HG03064 (cell line): ENCODE measurements around the gene PC.

ENCODE experiments used
- ATAC-seq: cut with Tn5 transposase; IDR thresholded peaks from one replicate; pipeline ENCODE4 v1.9.1; 2021; ENCODE audit warnings: low read depth; ENCODE audit not compliant: unreplicated experiment

PC gene

DNA sequence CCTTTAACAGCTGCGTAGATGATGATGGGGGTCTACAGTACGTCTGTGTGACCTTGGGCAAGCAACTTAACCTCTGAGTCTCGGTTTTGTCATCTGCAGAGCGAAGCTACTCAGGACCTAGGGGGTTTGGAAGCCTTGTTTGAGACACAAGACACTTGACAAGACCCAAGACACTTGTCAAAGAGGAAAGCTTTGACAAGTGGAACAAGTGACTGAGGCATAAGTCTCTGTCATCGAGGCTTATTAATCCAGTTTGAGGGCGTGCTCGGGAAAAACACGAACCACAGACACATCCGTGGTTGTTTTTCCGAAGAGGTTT is 732 bp upstream of the PC start:
- no peak for ATAC-seq

DNA sequence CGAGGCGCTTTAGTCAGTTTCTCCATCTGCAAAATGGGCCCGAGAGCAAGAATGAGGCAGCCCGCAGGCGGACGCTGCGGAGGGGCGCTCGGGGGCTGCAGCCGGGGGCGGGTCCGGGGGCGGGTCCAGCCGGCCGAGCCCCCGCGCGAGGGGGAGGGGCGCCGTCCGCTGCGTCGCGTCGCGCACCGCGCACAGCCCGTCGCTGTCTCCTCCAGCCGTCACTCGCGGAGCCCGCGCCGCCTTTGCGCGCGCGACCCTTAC is 282 bp downstream of the PC start:
- peak; percentile 32 for ATAC-seq

DNA sequence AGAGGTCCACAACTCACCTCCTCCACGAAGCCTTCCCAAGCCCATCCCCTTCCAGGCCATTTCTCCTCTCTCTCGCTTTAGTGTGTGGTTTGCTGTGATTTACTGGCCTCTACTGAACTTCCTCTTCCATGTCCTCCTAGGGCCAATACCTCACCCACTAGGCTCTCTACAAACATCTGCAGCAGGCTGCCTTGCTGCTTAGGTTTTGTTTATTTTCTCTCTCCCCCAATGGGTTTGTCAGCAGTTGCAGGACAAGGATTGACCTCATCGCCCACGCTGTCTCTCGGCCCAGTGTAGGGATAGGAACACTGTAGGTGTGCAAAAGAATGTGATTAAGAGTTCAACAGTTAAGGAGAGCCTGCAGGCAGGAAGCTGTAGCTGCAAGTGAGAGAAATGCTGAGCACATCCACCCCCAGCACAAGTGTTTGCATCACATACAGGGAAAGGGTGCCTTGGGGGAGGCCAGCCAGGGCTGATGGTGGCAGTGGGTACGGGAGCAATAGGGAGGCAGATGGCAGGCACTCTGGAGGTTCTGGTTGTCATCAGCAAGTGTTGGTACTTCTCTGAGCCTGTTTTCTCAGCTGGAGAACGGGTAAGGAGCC is 1.4 kb downstream of the PC start:
- no peak for ATAC-seq

DNA sequence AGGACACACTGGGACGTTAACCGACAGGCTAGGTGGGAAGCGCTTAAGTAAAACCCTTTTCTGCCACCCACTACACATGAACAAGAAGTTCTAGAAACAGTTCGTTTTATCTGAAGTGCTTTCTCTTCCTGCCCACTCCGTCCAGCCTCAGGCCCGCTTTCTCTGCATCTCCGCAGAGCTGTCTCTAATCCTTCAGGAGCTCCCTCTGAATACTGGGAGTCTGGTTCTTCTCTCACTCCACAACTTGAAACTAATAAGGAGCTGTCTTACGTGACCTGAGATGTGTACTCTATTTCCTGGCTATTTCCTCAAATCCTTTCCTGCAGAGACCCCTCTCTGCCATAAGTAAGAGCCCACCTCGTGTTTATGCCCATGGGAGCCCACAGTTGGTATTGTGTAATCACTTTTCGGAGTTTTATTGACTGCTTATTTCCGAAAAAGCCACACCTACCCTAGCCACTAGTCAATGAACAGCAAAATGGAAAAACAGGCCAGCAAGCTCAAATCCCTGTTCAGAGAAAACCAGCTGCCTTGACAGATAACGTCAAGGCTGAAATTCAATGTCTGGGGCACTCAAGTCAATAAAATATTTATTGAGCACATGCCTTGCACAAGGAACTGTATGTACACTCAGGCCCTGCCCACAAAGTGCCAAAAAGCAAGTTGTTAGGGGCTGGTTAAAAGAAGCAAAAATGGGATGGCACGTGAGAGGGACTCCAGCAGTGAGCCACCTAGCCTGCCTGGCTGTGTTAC is 4.9 kb downstream of the PC start:
- ATAC-seq = no peak

DNA sequence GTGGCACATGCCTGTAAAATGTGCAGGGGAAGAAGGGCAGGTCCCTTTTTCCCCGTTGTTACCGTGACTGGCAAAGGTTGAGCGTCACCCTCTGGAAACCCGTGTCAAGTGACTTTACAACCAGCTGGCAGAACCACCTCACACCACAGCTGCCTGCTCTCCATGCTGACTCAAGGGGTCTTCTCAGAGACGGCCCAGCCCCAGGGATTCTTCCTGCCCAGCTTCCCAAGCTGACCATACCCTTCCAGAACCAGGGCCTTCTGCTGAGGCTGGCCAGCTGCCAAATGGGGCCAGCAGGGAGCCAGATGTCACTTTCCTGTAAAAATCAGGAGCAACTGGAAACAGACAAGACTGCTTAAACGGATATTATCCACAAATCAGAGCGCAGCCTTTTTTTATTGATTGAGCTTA is 6.3 kb downstream of the PC start:
- ATAC-seq = no peak

GRCh38 chr11:66951135-66951534 is 7.0 kb downstream of the PC start:
- ATAC-seq = no peak

DNA sequence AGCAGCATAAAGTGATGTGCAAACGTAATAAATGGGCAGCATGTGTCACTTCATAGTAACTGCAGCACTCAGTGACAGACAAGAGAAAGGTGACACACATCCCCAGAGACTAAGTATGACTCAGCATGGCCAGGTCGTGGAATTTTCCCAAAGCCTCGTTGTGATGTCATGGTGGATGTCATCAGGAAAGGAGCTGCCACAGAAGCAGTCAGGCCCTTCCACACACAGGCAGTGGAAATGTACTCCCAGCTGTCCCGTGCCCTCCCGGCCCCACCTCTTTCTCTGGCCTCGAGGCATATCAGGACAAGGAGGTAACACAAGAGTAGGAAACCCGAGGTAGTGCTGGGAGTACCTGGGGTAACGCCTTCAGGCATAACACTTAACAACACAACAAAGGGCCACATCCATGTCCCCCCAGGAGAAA is 8.1 kb downstream of the PC start:
- ATAC-seq = no peak

DNA sequence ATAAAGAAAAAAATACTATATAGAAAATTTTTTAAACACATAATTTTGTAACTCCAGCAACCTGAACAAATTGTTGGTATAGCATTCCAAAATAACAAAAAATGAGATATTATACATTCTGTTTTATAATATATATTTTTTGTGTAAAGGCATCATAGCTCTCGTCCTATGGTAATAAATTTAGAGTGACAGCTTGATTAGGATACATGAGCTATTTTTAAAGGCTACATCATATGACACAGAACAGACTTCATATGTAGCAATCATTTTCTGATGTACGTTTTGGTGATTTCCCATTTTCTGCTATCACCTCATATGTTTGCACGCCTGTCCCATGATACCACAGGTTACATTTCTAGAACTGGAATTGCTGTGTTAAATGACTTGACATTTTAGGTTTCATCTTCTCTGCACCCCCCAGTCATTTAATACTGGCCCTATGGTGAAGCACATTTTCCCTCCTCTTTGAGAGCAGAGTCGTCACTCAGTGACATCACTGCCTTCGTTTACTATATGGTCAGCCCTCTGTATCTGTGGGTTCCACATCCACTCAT is 19.5 kb downstream of the PC start:
- ATAC-seq = no peak

DNA sequence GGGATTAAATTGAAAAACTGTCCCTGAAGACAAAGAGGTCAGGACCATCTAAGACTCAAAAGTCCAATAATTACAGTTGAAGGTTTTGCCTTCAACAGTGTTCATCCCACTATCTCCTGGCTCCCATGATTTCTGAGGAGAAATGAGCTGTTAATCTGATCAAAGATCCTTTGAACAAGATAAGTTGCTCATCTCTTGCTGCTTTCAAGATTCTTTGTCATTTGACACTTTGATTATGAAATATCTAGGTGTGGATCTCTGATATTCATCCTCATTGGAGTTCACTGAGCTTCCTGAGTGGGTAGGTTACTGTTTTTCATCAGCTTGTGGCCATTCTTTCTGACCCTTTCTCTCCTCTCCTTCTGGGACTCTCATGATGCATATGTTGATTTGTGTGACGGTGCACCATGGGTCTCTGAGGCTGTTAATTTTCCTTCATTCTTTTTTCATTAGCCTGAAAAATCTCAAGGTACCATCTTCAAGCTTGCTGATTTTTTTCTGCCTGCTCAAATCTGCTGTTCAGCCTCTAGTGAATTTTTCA is 20.9 kb downstream of the PC start:
- ATAC-seq = no peak

- no peak for ATAC-seq
Measured at GRCh38 chr11:66936311-66936711, 21.9 kb downstream of the PC start.

DNA sequence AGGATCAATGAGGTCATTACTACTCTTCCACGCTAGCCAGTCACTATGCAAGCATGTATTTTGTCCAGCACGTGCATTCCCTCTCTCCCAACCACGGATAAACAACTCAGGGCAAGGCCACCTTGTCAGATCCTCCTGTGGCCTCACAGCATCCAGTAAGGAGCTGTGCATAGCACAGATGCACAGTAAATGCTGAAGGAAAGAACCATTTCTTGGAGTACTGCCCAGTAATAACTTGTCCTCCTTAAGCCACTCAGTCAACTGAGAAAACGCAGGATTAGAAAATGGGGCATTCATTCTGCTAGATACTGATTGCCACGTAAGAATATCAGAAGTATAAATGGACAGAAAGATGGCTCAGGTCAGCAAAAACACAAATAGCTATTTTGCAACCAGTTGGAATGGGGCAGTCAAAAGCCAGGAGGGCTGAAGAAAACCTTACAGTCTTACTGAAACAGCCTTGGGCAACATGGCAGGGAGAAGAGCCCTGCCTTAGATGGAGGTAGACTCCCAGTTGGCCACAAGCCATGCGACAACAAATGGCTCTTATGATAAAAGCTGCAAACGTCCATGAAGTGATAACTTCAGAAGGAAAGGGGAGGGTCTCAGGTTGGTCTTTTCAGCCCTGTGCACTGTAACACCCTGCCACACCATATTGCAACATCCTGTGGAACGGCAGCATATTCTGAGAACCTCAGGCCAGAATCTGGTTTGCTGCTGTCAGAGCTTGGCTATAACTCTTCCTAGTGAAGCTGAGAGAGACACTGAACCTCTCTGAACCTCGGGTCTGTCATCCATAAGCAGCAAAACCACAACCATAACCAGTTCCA is 23.0 kb downstream of the PC start:
- ATAC-seq = no peak

- ATAC-seq = no peak
Measured at GRCh38 chr11:66933531-66933930, 24.7 kb downstream of the PC start.

DNA sequence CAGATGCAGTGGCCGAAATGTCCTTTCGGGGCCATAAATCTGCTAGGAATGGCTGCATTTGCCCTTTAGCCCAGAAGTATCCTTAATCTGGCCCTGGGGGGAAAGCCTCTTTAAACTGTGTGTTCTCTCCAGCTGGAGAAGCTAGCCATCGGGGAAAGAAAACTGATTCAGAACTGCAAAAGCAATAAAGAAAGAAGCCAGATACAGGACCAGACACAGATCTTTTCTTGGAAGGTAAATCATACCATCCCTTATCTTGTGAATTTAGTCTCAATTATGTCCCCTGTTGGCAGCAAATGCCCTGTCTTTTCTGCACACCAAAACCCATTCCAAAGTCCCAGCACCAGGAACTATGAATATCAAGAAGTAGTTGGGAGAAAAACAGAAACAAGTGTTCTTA is 25.6 kb downstream of the PC start:
- no peak for ATAC-seq

DNA sequence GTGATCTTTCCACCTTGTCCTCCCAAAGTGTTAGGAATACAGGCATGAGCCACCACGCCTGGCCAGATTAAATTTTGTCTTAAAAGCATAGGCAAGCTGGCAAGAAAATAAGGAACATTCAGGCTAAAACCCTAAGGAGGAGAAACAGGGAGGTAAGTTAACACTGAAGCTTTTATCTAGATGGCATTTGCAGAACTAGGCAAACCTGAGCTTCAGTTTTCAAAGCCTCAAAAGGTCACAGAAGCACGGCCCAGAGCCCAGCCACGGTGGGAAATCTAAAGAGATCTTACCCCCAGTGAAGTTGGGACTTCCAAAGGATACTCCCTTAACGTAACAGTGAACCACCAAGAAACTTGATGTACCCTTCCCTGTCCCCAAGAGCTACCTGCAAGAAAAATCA is 28.4 kb downstream of the PC start:
- no peak for ATAC-seq

- ATAC-seq = no peak
Measured at GRCh38 chr11:66924272-66924671, 33.9 kb downstream of the PC start.

DNA sequence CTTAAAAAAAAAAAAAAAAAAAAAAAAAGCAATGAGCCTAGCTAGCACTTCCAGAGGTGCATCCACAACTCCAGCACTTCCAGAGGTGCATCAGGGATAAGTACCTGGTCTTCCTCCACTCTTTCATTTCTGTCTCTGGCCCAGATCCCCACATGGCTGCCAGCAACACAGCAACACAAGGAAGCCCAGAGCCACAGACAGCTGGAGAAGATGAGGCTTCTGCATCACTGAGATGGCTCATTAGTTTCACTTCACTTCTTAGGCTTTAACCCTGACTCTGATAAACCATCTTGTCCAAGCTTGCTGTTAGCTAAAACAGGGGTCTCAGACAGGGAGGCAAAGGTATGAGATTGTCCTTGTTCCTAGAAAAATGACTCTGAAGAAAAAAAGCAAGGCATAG is 35.6 kb downstream of the PC start:
- ATAC-seq = no peak

DNA sequence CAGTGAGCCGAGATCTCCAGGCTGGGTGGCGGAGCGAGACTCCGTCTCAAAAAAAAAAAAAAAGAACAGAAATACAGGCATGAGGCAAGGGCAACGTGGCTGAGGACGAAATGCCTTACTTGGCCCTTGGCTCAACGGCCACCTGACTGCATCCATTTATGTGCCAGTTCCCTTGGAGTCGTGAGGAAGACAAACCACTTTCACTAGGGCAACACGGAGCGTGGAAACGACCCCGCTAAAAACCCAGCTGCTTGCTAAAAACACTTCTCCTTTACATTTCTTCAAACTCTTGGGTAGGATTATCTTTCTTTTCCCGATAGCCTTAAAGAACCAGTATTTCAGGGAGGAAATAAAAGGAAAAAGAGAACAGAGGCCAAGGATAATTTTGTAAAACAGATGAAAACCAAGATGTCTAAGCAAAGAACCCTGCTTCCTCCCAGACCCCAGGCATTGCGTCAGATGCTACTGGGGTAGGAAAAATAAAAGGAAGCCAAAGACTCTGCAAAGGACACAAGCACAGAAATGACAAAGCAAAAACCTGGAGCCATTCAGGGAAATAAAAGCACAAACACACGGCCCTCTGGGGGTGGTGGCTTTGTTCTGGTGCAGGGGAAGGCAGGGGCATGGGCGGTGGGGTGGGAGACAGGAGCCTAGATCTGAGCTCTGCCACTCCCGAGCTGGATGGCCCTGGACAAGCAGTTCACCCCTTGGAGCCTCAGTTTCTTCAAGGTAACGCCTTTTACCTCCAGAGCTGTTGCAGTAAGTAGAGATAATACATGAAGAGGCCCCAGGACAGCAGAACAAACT is 37.0 kb downstream of the PC start:
- ATAC-seq = no peak

DNA sequence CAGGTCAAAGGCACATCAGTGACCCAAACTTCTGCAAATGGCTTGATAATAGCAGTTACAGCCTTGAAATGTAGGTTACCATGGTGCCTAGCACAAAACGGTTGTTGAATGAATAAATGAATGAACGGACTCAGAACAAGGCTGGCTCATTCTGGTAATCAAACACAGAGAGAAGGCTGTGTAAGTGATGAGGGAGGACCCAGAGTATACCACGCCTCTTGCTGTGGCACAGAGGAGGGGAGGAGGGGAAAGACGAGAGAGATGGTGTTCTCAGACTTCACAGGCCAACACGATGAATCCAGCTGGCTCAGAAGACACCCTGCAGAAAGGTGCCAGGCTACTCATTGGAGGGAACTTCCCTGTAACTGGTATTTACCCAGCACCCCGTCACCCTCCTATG is 38.3 kb downstream of the PC start:
- ATAC-seq = no peak

DNA sequence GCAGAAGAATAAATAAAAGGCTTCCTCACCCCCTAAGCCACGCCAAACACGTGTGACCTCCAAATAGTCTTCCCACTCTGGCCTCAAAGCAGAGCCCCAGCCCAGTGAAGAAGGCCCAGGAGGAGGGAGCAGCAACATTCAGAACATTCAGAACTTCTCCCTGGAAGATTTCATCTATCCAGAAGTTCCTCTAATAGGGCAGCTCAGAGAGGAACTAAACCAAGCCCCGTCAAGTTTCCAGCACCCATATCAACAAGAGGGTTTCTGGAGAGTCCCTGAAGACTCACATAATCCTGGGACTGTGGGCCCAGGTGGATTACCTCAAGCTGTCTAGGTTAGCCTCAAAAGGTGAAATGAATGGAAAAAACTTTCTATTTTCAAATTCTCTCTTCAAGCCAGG is 39.4 kb downstream of the PC start:
- ATAC-seq = no peak

GRCh38 chr11:66915866-66916265 is 42.3 kb downstream of the PC start:
- ATAC-seq = no peak
